Skeletal muscle satellite cell (primary cell): Measurements from ENCODE around the gene WWC2.

Source experiments
- H3K27me3 ChIP-seq: 2 replicates; pipeline ENCODE4 v1.7.0; 2013; ENCODE audit warnings: low read length; ENCODE audit not compliant: control insufficient read depth, insufficient read depth
- H3K36me3 ChIP-seq: 2 replicates; pipeline ENCODE4 v1.7.0; 2013; ENCODE audit warnings: mild to moderate bottlenecking, control low read depth, low read length; ENCODE audit not compliant: insufficient read depth
- H3K4me1 ChIP-seq: 2 replicates; pipeline ENCODE4 v1.7.0; 2013; ENCODE audit warnings: low read length; ENCODE audit not compliant: control insufficient read depth, insufficient read depth
- H3K4me2 ChIP-seq: 2 replicates; pipeline ENCODE4 v1.7.0; 2013; ENCODE audit warnings: mild to moderate bottlenecking, low read length
- H3K4me3 ChIP-seq: 2 replicates; pipeline ENCODE4 v1.7.0; 2013; ENCODE audit warnings: low read length
- H3K9ac ChIP-seq: 2 replicates; pipeline ENCODE4 v1.7.0; 2013; ENCODE audit warnings: mild to moderate bottlenecking, low read depth, low read length, moderate library complexity
- H3K9me3 ChIP-seq: replicated peaks from 2 replicates; pipeline ENCODE4 v1.7.0; 2013; ENCODE audit warnings: mild to moderate bottlenecking, control low read depth, low read length

Gene WWC2

DNA sequence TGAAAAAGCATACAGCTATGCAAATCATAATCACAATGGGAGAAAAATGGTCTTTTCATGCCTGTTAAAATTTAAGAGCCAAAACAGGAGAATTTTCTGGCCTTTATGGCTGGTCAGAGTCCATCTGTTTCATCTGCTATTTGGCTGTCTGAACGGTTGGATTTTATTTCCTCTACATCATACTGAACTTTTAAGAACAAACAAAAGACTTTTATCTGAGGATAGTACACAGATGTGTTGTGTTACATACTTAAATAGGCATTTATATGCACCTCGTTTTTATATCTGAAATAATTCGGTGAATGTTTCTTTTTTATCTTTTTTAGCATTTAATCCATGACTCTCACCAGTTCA lies 18.0 kb upstream of the WWC2 start:
- no peaks in the 10 kb centered on the region for H3K4me1 ChIP-seq
- no peaks in the 10 kb centered on the region for H3K36me3 ChIP-seq
- no peaks in the 10 kb centered on the region for H3K27me3 ChIP-seq
- H3K4me3 ChIP-seq, result no peak overlapping the region
- H3K4me2 ChIP-seq, result no peak overlapping the region
- no peak overlapping the region for H3K9ac ChIP-seq
- no peaks in the 10 kb centered on the region for H3K9me3 ChIP-seq

DNA sequence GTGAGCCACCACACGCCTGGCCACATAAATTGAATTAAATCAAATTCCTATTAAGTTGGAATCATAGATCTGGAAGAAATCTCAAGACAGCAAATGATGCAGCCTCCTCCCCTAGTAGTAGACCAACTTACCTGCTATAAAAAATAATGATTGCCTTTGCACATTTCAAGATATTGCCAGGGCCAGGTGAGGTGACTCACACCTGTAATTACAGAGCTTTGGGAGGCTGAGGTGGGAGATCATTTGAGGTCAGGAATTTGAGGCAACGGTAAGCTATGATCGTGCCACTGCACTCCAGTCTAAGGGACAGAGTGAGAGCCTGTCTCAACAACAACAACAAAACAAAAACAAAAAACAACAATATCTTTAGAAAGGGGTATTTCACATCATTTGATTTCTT lies 17.0 kb upstream of the WWC2 start:
- Histone ChIP-seq H3K4me3 (no peak overlapping the region), H3K9ac (no peak overlapping the region), H3K36me3 (no peaks in the 10 kb centered on the region), H3K27me3 (no peaks in the 10 kb centered on the region), H3K9me3 (no peaks in the 10 kb centered on the region), H3K4me1 (no peaks in the 10 kb centered on the region), H3K4me2 (no peak overlapping the region)

DNA sequence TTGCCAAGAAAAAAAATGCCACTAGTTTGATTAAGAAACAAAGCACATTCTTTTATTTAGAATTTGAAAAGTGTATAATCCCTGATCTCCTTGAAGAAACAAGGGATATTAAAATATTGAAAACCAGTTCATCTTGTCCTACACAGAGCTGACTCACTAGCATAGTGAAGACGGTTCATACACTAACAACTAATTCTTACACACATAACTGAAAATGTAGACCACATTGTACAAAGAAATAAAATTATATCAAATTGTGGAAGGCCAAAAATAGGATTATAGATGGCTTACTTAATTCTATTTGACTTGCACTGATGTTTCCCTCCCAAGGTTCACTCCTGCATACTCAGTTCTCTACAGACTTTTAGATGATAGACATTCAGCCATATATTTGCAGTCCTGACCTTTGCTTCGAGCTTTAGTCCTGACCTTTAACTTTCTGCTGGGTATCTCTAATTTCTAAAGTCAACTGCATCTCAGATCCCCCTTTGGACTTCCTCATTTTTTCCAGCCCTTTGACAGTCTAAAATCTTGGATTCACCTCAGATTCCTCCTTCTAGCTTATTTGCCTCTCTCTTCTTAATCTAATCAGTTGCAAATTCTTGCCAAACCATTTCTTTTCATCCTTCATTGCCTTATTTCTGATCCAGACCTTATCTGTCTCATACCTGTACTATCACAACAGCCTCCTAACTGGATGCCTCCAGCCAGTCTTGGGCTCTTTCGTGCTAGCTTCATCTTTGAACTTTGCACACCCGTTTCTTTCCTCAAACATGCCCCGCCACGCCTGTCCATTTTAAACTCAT lies 4.5 kb upstream of the WWC2 start:
- Histone ChIP-seq H3K4me2 (no peak overlapping the region), H3K36me3 (no peaks in the 10 kb centered on the region), H3K4me3 (no peak overlapping the region), H3K4me1 (peaks cover 8% of the 10 kb centered on the region), H3K9me3 (no peaks in the 10 kb centered on the region), H3K9ac (no peak overlapping the region), H3K27me3 (no peaks in the 10 kb centered on the region)

DNA sequence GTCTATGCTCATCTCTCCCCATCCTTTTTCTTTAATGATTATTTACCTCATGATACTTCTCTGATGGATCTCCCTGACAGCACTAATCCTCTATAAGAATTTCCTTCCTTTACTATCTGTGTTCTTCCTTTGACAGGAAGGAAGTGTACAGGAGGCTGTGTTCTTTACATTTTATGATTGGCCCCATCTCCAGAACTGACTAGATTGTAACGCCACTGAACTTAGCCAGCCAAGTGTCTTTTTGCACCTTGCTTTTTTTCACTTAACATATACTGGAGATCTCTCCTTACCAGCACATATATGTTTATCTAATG lies 3.9 kb upstream of the WWC2 start:
- Histone ChIP-seq H3K4me1 (peaks cover 8% of the 10 kb centered on the region), H3K36me3 (no peaks in the 10 kb centered on the region), H3K9ac (no peak overlapping the region)

GRCh38 chr4:183096276-183096965 lies 2.6 kb upstream of the WWC2 start:
- H3K27me3 ChIP-seq, result no peaks in the 10 kb centered on the region
- H3K9me3 ChIP-seq, result no peaks in the 10 kb centered on the region
- H3K4me2 ChIP-seq, result no peak overlapping the region
- no peaks in the 10 kb centered on the region for H3K36me3 ChIP-seq
- no peak overlapping the region for H3K9ac ChIP-seq
- H3K4me3 ChIP-seq, result no peak overlapping the region
- peaks cover 18% of the 10 kb centered on the region for H3K4me1 ChIP-seq

More for the DNA sequence above, 3.9 kb upstream of the WWC2 start:
- no peak overlapping the region for H3K4me3 ChIP-seq
- H3K4me2 ChIP-seq, result no peak overlapping the region
- no peaks in the 10 kb centered on the region for H3K9me3 ChIP-seq
- H3K27me3 ChIP-seq, result no peaks in the 10 kb centered on the region

DNA sequence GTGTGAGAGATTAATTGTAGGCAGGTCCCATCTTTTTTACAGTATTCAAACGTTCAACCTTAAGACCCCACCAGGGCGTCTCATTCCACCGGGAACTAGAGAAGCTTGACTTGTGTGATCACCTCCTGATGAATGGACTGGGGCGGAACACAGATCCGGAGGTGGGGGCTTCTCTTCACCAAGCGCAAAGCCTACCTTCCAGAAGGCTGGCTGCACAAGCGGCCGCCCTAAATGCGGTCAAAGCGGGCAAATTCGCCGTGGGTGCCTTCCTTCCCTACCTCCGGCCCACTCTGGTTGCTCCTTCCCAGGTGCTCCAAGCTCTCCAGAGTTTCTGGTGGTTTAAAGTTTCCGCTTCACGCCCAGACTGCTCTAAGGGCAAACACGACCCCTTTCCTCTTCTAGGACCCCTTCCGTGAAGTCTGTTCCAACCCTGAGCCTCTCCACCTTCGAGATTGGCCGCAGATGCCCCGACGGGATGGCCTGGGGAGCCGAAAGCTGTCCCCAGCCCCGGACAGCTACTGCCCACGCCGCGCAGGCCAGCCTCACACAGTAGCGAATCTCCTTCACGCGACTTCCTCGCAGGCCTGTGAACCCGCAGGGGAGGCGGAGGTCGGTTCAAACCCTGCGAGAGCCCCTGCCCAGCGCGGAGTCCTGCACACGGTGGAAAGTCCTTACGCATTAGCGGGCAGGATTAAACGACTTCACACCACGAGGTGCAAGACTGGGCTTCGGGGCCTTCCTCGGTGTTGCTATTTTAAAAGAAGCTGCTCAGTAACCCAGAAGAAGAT lies 1.6 kb upstream of the WWC2 start:
- Histone ChIP-seq H3K36me3 (no peaks in the 10 kb centered on the region), H3K4me2 (peak overlapping the region; percentile 99), H3K9ac (peak overlapping the region; percentile 92)

DNA sequence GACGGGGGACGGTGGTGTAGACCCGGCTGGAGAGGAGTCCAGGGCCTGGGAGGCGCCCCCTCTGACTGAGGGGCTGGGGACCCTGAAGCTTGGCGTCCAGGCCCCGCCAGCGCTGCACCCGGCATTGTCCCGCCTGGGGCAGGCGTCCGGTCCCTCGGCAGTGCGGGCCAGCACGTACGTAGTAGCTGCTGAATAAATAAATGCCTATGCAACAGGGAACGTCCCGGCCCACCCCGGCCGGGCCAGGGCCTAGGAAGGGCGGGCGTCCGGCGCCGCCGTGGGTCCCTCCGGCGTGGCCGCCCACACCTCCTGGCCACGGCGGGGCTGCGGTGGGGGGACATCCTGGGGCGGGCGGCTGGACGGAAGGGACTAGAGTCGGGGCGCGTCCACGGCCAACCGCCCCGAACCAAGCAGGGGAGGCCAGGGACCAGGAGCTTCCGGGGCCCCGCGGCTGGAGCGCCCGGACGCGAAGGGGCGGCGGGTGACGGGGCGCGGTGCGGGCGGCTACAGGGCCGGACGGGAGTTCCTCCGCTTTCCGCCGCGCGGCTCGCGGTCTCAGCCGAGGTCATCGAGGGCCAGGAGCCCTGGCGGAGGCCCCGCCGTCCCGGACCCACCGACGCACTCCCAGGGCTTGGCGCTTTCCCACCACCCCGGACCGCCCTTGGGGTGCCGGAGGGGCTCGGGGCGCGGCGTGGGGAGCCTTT lies 886 bp upstream of the WWC2 start:
- peak overlapping the region; percentile 92 for H3K9ac ChIP-seq
- no peaks in the 10 kb centered on the region for H3K27me3 ChIP-seq

More for the DNA sequence above, 1.6 kb upstream of the WWC2 start:
- peak overlapping the region; percentile 94 for H3K4me3 ChIP-seq
- H3K9me3 ChIP-seq, result no peaks in the 10 kb centered on the region
- H3K4me1 ChIP-seq, result peaks cover 28% of the 10 kb centered on the region
- no peaks in the 10 kb centered on the region for H3K27me3 ChIP-seq

GRCh38 chr4:183099537-183100297 lies 660 bp downstream of the WWC2 start:
- H3K4me3 ChIP-seq, result peak overlapping the region; percentile 94
- peaks cover 37% of the 10 kb centered on the region for H3K4me1 ChIP-seq
- peak overlapping the region; percentile 99 for H3K4me2 ChIP-seq
- H3K9ac ChIP-seq, result peak overlapping the region; percentile 92
- no peaks in the 10 kb centered on the region for H3K9me3 ChIP-seq
- no peaks in the 10 kb centered on the region for H3K27me3 ChIP-seq
- H3K36me3 ChIP-seq, result no peaks in the 10 kb centered on the region

More for the DNA sequence above, 886 bp upstream of the WWC2 start:
- peaks cover 31% of the 10 kb centered on the region for H3K4me1 ChIP-seq
- H3K4me3 ChIP-seq, result peak overlapping the region; percentile 94
- no peaks in the 10 kb centered on the region for H3K36me3 ChIP-seq
- H3K4me2 ChIP-seq, result peak overlapping the region; percentile 99
- H3K9me3 ChIP-seq, result no peaks in the 10 kb centered on the region

GRCh38 chr4:183100298-183100599 lies 1.2 kb downstream of the WWC2 start:
- Histone ChIP-seq H3K9ac (peak overlapping the region; percentile 92), H3K9me3 (no peaks in the 10 kb centered on the region), H3K4me1 (peaks cover 37% of the 10 kb centered on the region), H3K4me2 (peak overlapping the region; percentile 99), H3K27me3 (no peaks in the 10 kb centered on the region), H3K4me3 (peak overlapping the region; percentile 94), H3K36me3 (no peaks in the 10 kb centered on the region)

GRCh38 chr4:183100827-183101226 lies 1.8 kb downstream of the WWC2 start:
- Histone ChIP-seq H3K4me2 (peak overlapping the region; percentile 99), H3K9ac (peak overlapping the region; percentile 92), H3K4me3 (peak overlapping the region; percentile 94), H3K4me1 (peaks cover 37% of the 10 kb centered on the region), H3K9me3 (no peaks in the 10 kb centered on the region), H3K27me3 (no peaks in the 10 kb centered on the region), H3K36me3 (no peaks in the 10 kb centered on the region)
